Stomach (tissue), 4 donors: ENCODE data around the gene GPR148.

Source experiments
- EP300 ChIP-seq: sonication (generic); formaldehyde crosslinking; IDR thresholded peaks from one replicate; pipeline ENCODE4 v1.6.1; 2017; ENCODE audit warnings: antibody characterized with exemption
- TF ChIP-seq, protein P1 (sequence below), 7 experiments: fragments of 450-650 bp in 4 of 7; fragments of 200-600 bp in 3 of 7; sonication (generic) in 3 of 7; IDR thresholded peaks; one replicate each; pipeline ENCODE4 v1.5.1; 2016 to 2019; ENCODE audit warnings: antibody characterized with exemption in 7 of 7, control low read depth in 2 of 7, mild to moderate bottlenecking in 1 of 7

DNA sequence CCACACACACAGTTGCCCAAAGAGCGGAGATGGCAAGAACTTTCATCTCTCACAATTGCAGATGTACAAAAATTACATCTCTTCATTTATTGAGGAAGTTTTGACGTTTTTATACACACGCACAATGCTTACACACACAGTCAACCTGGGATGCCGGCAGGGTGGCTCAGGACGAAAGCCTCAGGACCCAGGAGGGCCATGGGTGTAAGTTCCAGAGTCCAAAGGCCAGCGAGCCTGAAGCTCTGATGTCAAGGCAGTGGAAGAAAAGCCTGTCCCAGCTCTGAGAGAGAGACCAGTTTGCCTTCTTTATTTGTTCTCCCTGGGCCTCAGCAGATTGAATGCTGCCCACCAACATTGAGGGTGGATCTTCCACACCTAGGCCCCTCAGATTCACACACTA lies 36.6 kb downstream of the GPR148 start:
- TF ChIP-seq, protein P1, sequence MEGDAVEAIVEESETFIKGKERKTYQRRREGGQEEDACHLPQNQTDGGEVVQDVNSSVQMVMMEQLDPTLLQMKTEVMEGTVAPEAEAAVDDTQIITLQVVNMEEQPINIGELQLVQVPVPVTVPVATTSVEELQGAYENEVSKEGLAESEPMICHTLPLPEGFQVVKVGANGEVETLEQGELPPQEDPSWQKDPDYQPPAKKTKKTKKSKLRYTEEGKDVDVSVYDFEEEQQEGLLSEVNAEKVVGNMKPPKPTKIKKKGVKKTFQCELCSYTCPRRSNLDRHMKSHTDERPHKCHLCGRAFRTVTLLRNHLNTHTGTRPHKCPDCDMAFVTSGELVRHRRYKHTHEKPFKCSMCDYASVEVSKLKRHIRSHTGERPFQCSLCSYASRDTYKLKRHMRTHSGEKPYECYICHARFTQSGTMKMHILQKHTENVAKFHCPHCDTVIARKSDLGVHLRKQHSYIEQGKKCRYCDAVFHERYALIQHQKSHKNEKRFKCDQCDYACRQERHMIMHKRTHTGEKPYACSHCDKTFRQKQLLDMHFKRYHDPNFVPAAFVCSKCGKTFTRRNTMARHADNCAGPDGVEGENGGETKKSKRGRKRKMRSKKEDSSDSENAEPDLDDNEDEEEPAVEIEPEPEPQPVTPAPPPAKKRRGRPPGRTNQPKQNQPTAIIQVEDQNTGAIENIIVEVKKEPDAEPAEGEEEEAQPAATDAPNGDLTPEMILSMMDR (IDR thresholded peaks at IDR 0.05), result no peak
- TF ChIP-seq EP300, result no peak
